MM.1S (cell line): ENCODE results near the gene ACTN3.

Source experiments
- DNase-seq: peaks from one replicate; pipeline ENCODE4 v3.0.0-alpha.2; 2015
- H2AFZ ChIP-seq: fragments of 300-600 bp; sonication (generic); 2 replicates; pipeline ENCODE4 v1.6.0; 2016; ENCODE audit warnings: antibody characterized with exemption, low read length
- H3F3A ChIP-seq: fragments of 300-600 bp; sonication (generic); 2 replicates; pipeline ENCODE4 v1.6.1; 2016; ENCODE audit warnings: mild to moderate bottlenecking, antibody characterized with exemption, low read length, moderate library complexity, mixed read lengths; ENCODE audit not compliant: insufficient read depth
- H3K27ac ChIP-seq: fragments of 300-600 bp; sonication (generic); 2 replicates; pipeline ENCODE4 v1.5.1; 2016; ENCODE audit warnings: mild to moderate bottlenecking, low read length
- H3K27me3 ChIP-seq: fragments of 300-600 bp; sonication (generic); replicated peaks from 2 replicates; pipeline ENCODE4 v1.6.0; 2016; ENCODE audit warnings: low read length; ENCODE audit not compliant: insufficient read depth
- H3K36me3 ChIP-seq: fragments of 300-600 bp; sonication (generic); replicated peaks from 2 replicates; pipeline ENCODE4 v1.6.1; 2016; ENCODE audit warnings: mild to moderate bottlenecking, low read length, mixed read lengths; ENCODE audit not compliant: insufficient read depth
- H3K4me1 ChIP-seq: fragments of 300-600 bp; sonication (generic); 2 replicates; pipeline ENCODE4 v1.6.1; 2016; ENCODE audit warnings: low read length, mixed read lengths
- H3K4me2 ChIP-seq: fragments of 300-600 bp; sonication (generic); 2 replicates; pipeline ENCODE4 v1.6.0; 2016; ENCODE audit warnings: low read depth, low read length
- H3K4me3 ChIP-seq: fragments of 300-600 bp; sonication (generic); 2 replicates; pipeline ENCODE4 v1.5.1; 2016; ENCODE audit warnings: low read length, mixed read lengths
- H3K79me2 ChIP-seq: fragments of 300-600 bp; sonication (generic); 2 replicates; pipeline ENCODE4 v1.6.1; 2016; ENCODE audit warnings: mixed run types, low read length, mixed read lengths
- H3K9ac ChIP-seq: fragments of 300-600 bp; sonication (generic); 2 replicates; pipeline ENCODE4 v1.6.1; 2016; ENCODE audit warnings: low read length, mixed read lengths
- H3K9me2 ChIP-seq: fragments of 300-600 bp; sonication (generic); replicated peaks from 2 replicates; pipeline ENCODE4 v1.6.1; 2016; ENCODE audit warnings: mild to moderate bottlenecking, low read length, mixed read lengths; ENCODE audit not compliant: insufficient read depth
- H3K9me3 ChIP-seq: fragments of 300-600 bp; sonication (generic); replicated peaks from 2 replicates; pipeline ENCODE4 v1.6.1; 2016; ENCODE audit warnings: mild to moderate bottlenecking, low read length, mixed read lengths; ENCODE audit not compliant: insufficient read depth
- H4K20me1 ChIP-seq: fragments of 300-600 bp; sonication (generic); 2 replicates; pipeline ENCODE4 v1.6.1; 2016; ENCODE audit warnings: mild to moderate bottlenecking, low read length, moderate library complexity, mixed read lengths; ENCODE audit not compliant: insufficient read depth
- CTCF ChIP-seq: fragments of 300-600 bp; sonication (generic); IDR thresholded peaks from 2 replicates; pipeline ENCODE4 v1.5.1; 2016; ENCODE audit warnings: antibody characterized with exemption, low read length, mixed read lengths
- EZH2 ChIP-seq: fragments of 300-600 bp; sonication (generic); optimal IDR thresholded peaks from 2 replicates; pipeline ENCODE3; 2017; ENCODE audit warnings: low read depth, mild to moderate bottlenecking, antibody characterized with exemption, low read length, mixed read lengths
- EZH2phosphoT487 ChIP-seq: fragments of 300-600 bp; sonication (generic); IDR thresholded peaks from 2 replicates; pipeline ENCODE4 v1.6.1; 2018; ENCODE audit warnings: antibody characterized with exemption, low read length

ACTN3 gene

DNA sequence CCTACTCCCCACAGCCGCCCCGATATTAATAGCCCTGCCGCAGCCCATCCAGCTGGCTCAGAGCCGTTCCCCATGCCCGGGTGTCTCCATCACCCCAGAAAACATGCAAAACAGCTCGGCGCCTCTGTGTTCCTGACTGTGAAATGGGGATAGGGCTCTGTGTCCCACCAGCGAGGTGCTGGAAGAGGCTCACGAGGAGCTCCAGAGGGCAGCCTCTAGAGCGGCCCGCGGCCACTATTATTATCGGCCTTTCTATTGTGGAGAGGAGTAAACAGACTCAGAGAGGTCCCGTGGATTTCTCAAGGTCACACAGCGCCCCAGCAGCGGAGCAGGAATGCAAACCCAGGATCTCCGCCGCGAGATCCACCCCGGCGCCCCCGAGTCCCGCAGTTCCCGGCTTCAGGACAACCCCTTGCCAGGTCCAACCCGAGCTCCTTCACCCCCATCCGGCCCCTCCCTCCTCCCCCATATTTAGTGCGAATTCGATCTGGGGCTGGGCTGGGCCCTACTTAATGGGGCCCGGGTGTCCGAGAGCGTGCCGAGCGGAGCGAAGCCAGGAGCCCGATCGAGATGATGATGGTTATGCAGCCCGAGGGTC, at the start of gene ACTN3:
Gene ACTN3, plus strand, starts transcription at position 536 of the 598 bp plus-strand sequence. Its CDS starts 35 bp downstream, at position 571.
- Histone ChIP-seq H3K27ac (no peak within 1 kb of the TSS; the same call in 1 of the 2 replicates), H3K9ac (peak within 1 kb of the TSS; percentile 91), H3F3A (peaks cover 3% of the 10 kb centered on the region; the same call in 1 of the 2 replicates), H3K27me3 (peaks cover 43% of the 10 kb centered on the region), H2AFZ (peak within 1 kb of the TSS; percentile 98), H3K79me2 (peaks cover 5% of the 10 kb centered on the region; the same call in 1 of the 2 replicates), H4K20me1 (no peaks in the 10 kb centered on the region), H3K9me3 (no peaks in the 10 kb centered on the region), H3K4me3 (peak within 1 kb of the TSS; percentile 98), H3K4me1 (peaks cover 7% of the 10 kb centered on the region; the same call in 1 of the 2 replicates), H3K36me3 (no peaks in the 10 kb centered on the region), H3K9me2 (no peaks in the 10 kb centered on the region), H3K4me2 (peak within 1 kb of the TSS; percentile 94)
- DNase-seq = no peak
- no peak for TF ChIP-seq CTCF
- no peak for TF ChIP-seq EZH2phosphoT487
- no peak for TF ChIP-seq EZH2

DNA sequence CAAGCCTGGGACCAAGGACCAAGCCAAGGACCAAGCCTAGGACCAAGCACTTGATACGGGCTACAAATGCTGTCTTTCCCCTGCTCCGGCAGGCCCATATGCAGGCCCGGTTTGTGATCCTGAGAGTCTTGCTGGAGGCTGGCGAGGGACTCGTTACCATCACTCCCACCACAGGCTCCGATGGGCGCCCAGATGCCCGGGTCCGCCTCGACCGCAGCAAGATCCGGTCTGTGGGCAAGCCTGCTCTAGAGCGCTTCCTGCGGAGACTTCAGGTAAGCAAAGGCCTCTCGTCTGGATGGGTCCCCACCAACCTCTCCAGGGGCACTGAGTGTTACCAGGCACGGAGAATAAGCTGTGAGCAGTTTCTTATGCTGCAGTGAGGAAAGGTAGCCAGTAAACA, 49.5 kb upstream of the ACTN3 start:
- H3K9me2 ChIP-seq = no peaks in the 10 kb centered on the region
- no peak overlapping the region for H3K9ac ChIP-seq
- H3K4me2 ChIP-seq = no peak overlapping the region
- H3K27ac ChIP-seq = no peak overlapping the region
- H3K79me2 ChIP-seq = no peaks in the 10 kb centered on the region
- no peak overlapping the region for H2AFZ ChIP-seq
- H4K20me1 ChIP-seq = no peaks in the 10 kb centered on the region
- no peaks in the 10 kb centered on the region for H3K9me3 ChIP-seq
- no peaks in the 10 kb centered on the region for H3K27me3 ChIP-seq
- TF ChIP-seq EZH2phosphoT487 (no peak), EZH2 (no peak), CTCF (no peak)
- no peaks in the 10 kb centered on the region for H3K36me3 ChIP-seq
- no peak overlapping the region for H3K4me3 ChIP-seq
- H3F3A ChIP-seq = no peaks in the 10 kb centered on the region
- no peaks in the 10 kb centered on the region for H3K4me1 ChIP-seq
- DNase-seq = no peak

DNA sequence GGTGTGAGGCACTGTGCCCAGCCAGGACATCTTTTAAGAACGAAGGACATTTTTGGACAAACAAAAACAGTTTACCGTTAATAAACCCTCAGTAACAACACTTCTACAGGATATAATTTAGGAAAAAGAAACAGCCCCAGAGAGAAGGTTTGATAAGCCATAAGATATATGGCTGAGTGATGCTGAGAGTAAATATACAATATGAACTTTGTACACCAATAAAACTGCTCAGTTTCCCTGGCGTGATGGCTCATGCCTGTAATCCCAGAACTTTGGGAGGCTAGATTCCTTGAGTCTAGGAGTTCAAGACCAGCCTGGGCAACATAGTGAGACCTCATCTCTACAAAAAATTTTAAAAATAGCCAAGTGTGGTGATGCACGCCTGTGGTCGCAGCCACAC, 48.2 kb upstream of the ACTN3 start:
- no peak overlapping the region for H3K4me2 ChIP-seq
- H3K27me3 ChIP-seq = no peaks in the 10 kb centered on the region
- H3K79me2 ChIP-seq = no peaks in the 10 kb centered on the region
- no peak overlapping the region for H3K4me3 ChIP-seq
- H3K9me3 ChIP-seq = no peaks in the 10 kb centered on the region
- no peaks in the 10 kb centered on the region for H4K20me1 ChIP-seq
- no peak overlapping the region for H3K27ac ChIP-seq
- TF ChIP-seq CTCF = no peak
- TF ChIP-seq EZH2 = no peak
- TF ChIP-seq EZH2phosphoT487 = no peak
- no peak overlapping the region for H3K9ac ChIP-seq
- H3K9me2 ChIP-seq = no peaks in the 10 kb centered on the region
- no peaks in the 10 kb centered on the region for H3K4me1 ChIP-seq
- H2AFZ ChIP-seq = no peak overlapping the region
- H3F3A ChIP-seq = no peaks in the 10 kb centered on the region
- no peaks in the 10 kb centered on the region for H3K36me3 ChIP-seq
- no peak for DNase-seq
